ENCODE results near the gene CERKL.

GRCh38 chr2:181619516-181619915, 37.4 kb downstream of the CERKL start:
- no peak for TF ChIP-seq ZBTB7A (IDR thresholded peaks at IDR 0.05; ENCODE audit: low read depth)
- TF ChIP-seq TCF12 (IDR thresholded peaks at IDR 0.05; ENCODE audit: low read depth) = no peak
- TF ChIP-seq MAX (IDR thresholded peaks at IDR 0.05) = no peak
- TF ChIP-seq YY1 (IDR thresholded peaks at IDR 0.05; ENCODE audit: low read depth) = no peak
- TF ChIP-seq RAD21 (IDR thresholded peaks at IDR 0.05; ENCODE audit: low read depth) = no peak
- TF ChIP-seq EP300 (IDR thresholded peaks at IDR 0.05; ENCODE audit: borderline replicate concordance) = no peak
- TF ChIP-seq REST (IDR thresholded peaks at IDR 0.05; ENCODE audit: low read depth) = no peak
- no peak for TF ChIP-seq FOXM1 (IDR thresholded peaks at IDR 0.05; ENCODE audit: borderline replicate concordance, low read depth)
- no peak for TF ChIP-seq TAF1 (IDR thresholded peaks at IDR 0.05; ENCODE audit: low read depth)
- no peak for TF ChIP-seq CREB1 (IDR thresholded peaks at IDR 0.05; ENCODE audit: low read depth)
- TF ChIP-seq USF1 (IDR thresholded peaks at IDR 0.05) = no peak
